BE2C (cell line): ENCODE measurements around the gene TBC1D8B.

Experiments used
- DNase-seq: peaks from one replicate; pipeline ENCODE4 v3.0.0-alpha.2; 2020
- H3K27me3 ChIP-seq: fragments of 250-450 bp; sonication (Bioruptor Pico); 2 replicates; pipeline ENCODE4 v1.5.1; 2020; ENCODE audit warnings: mild to moderate bottlenecking
- H3K36me3 ChIP-seq: fragments of 250-450 bp; sonication (Bioruptor Pico); 2 replicates; pipeline ENCODE4 v1.5.1; 2020; ENCODE audit warnings: mild to moderate bottlenecking
- H3K4me1 ChIP-seq: fragments of 250-450 bp; sonication (Bioruptor Pico); 2 replicates; pipeline ENCODE4 v1.5.1; 2020
- H3K4me3 ChIP-seq: 2 replicates; pipeline ENCODE4 v1.5.1; 2011; ENCODE audit warnings: low read depth, low read length
- H3K9me3 ChIP-seq: fragments of 250-450 bp; sonication (Bioruptor Pico); 2 replicates; pipeline ENCODE4 v1.5.1; 2020
- CTCF ChIP-seq: IDR thresholded peaks from 2 replicates; pipeline ENCODE4 v1.5.1; 2012; ENCODE audit warnings: mild to moderate bottlenecking, low read depth, low read length

TBC1D8B gene

DNA sequence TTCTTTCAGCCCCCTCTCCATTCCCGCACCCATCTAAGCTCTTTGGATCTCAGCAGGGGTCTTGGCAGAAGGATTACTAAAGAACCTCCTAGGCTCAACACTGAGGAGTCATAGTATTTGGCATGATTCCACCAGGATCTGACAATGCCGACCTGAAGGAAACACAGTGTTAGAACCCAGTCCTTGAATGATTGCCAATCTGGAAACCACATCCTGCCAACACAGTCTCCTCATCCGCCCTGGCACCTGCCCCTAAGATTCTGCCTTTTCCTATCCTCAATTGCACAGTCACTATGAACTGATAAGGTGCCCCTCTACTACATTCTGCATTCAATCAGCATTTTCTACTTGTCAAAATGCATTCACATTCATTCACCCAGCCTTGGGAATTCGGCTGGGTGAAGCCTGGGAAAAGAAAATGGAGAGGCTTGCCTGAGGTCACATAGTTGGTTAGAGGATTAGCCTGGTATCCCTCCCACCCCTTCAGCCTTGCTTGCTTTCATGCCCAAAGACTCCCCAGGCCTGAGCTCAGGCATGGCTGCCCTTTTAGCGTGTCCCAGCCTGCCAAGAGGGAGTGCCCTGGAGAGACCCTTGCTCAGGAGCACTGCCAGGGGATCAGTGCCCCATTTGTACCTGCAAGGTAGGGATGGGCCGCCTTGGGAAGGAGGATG is 115.5 kb downstream of the TBC1D8B start:
- no peak for DNase-seq
- H3K4me1 ChIP-seq = no peaks in the 10 kb centered on the region
- no peak overlapping the region for H3K4me3 ChIP-seq
- no peaks in the 10 kb centered on the region for H3K9me3 ChIP-seq
- no peaks in the 10 kb centered on the region for H3K36me3 ChIP-seq
- no peak for TF ChIP-seq CTCF
- H3K27me3 ChIP-seq = no peaks in the 10 kb centered on the region

DNA sequence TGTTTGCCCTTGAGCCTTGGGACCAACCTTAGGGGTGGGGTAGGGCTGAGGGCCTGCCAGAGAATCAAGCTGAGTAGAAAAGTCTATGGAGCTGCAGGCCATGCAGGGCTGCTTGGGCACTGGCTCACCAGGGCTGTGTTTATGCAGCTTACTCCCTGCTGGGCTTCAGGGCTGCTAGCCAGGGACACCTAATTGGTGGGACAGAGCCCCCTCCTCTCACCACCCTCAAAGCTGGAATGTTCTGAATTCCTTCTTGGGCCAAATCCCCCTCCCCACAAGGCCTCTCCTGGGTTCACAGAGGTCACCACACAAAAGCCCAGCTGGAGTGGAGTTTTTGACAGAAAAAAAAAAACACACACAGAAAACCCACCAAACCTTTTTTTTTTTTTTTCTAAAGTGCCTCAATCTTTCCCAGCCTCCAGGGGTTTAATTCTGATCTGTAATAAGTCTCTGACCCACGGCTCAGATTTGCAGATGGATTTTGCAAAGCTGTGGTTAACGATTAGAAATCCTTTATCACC is 117.5 kb downstream of the TBC1D8B start, which contains the start of gene CLDN2:
Gene CLDN2 (plus strand): TSS at position 471 of the 521 bp plus-strand sequence. CDS start 7,827 bp downstream, outside the sequence.
- Histone ChIP-seq H3K4me3 (no peak within 1 kb of the TSS), H3K9me3 (no peaks in the 10 kb centered on the region), H3K4me1 (no peaks in the 10 kb centered on the region), H3K27me3 (no peaks in the 10 kb centered on the region), H3K36me3 (no peaks in the 10 kb centered on the region)
- no peak for TF ChIP-seq CTCF
- no peak for DNase-seq

GRCh38 chrX:106921637-106922036 is 119.2 kb downstream of the TBC1D8B start:
- H3K4me1 ChIP-seq = no peaks in the 10 kb centered on the region
- H3K9me3 ChIP-seq = no peaks in the 10 kb centered on the region
- no peaks in the 10 kb centered on the region for H3K36me3 ChIP-seq
- H3K27me3 ChIP-seq = no peaks in the 10 kb centered on the region
- no peak overlapping the region for H3K4me3 ChIP-seq
- TF ChIP-seq CTCF = no peak
- DNase-seq = no peak
